ENCODE measurements around the gene SCRT2.
A peak's percentile ranks its signal among the peaks of the same experiment; 100 is the strongest.

Gene SCRT2

GRCh38 chr20:654417-654750 lies 21.2 kb downstream of the SCRT2 start:
- no peak overlapping the region for H3K4me2 ChIP-seq
- TF ChIP-seq Cebpa-rat (IDR thresholded peaks at IDR 0.05): no peak
- H3K9me3 ChIP-seq: no peaks in the 10 kb centered on the region
- H3K9ac ChIP-seq: no peak overlapping the region
- H3K27me3 ChIP-seq: no peaks in the 10 kb centered on the region
- no peak overlapping the region for H3K27ac ChIP-seq
- H3K4me1 ChIP-seq: peaks cover 29% of the 10 kb centered on the region
- H3K4me3 ChIP-seq: no peak overlapping the region
- no peaks in the 10 kb centered on the region for H3K36me3 ChIP-seq
- H4K20me1 ChIP-seq: no peaks in the 10 kb centered on the region

- Histone ChIP-seq H3K36me3 (no peaks in the 10 kb centered on the region; the same call in 1 of the 2 replicates), H3K9me3 (no peaks in the 10 kb centered on the region), H3K4me3 (peak overlapping the region; percentile 72), H3K27ac (peak overlapping the region; percentile 72), H3K4me1 (peaks cover 23% of the 10 kb centered on the region), H4K20me1 (no peaks in the 10 kb centered on the region), H3K27me3 (no peaks in the 10 kb centered on the region), H3K4me2 (peak overlapping the region; percentile 96), H3K9ac (peak overlapping the region; percentile 78)
- TF ChIP-seq Cebpa-rat (IDR thresholded peaks at IDR 0.05): no peak
Observed at GRCh38 chr20:653590-654416, 21.8 kb downstream of the SCRT2 start.

- Histone ChIP-seq H3K27ac (peak within 1 kb of the TSS; percentile 72), H3K36me3 (peaks cover 6% of the 10 kb centered on the region), H3K27me3 (no peaks in the 10 kb centered on the region), H3K9me3 (no peaks in the 10 kb centered on the region), H4K20me1 (no peaks in the 10 kb centered on the region), H3K9ac (peak within 1 kb of the TSS; percentile 78), H3K4me1 (peaks cover 20% of the 10 kb centered on the region), H3K4me3 (peak within 1 kb of the TSS; percentile 72), H3K4me2 (peak within 1 kb of the TSS; percentile 96)
- no peak for TF ChIP-seq Cebpa-rat (IDR thresholded peaks at IDR 0.05)
Observed at GRCh38 chr20:653110-653589, 22.5 kb downstream of the SCRT2 start, which contains the start of gene SRXN1. SRXN1 (minus strand) TSS chr20:653200; CDS start chr20:653185, 15 bp downstream.

- Histone ChIP-seq H3K36me3 (peaks cover 11% of the 10 kb centered on the region), H3K4me2 (peak overlapping the region; percentile 96), H3K27ac (peak overlapping the region; percentile 72)
Observed at GRCh38 chr20:652615-653109, 22.9 kb downstream of the SCRT2 start.

GRCh38 chr20:651713-652614 lies 23.6 kb downstream of the SCRT2 start:
- Histone ChIP-seq H3K9me3 (no peaks in the 10 kb centered on the region), H3K4me3 (peak overlapping the region; percentile 72), H3K4me1 (peaks cover 20% of the 10 kb centered on the region), H3K9ac (peak overlapping the region; percentile 78; the same call in 1 of the 2 replicates), H3K4me2 (peak overlapping the region; percentile 96), H3K36me3 (peaks cover 18% of the 10 kb centered on the region), H3K27ac (no peak overlapping the region), H3K27me3 (no peaks in the 10 kb centered on the region), H4K20me1 (no peaks in the 10 kb centered on the region)
- TF ChIP-seq Cebpa-rat (IDR thresholded peaks at IDR 0.05): no peak

More at GRCh38 chr20:652615-653109, 22.9 kb downstream of the SCRT2 start:
- Histone ChIP-seq H3K9ac (peak overlapping the region; percentile 78), H3K27me3 (no peaks in the 10 kb centered on the region), H3K4me3 (peak overlapping the region; percentile 72), H3K4me1 (peaks cover 20% of the 10 kb centered on the region), H3K9me3 (no peaks in the 10 kb centered on the region), H4K20me1 (no peaks in the 10 kb centered on the region)
- no peak for TF ChIP-seq Cebpa-rat (IDR thresholded peaks at IDR 0.05)

- Histone ChIP-seq H3K9me3 (no peaks in the 10 kb centered on the region), H3K4me2 (no peak overlapping the region), H3K9ac (no peak overlapping the region), H4K20me1 (no peaks in the 10 kb centered on the region), H3K4me1 (peaks cover 27% of the 10 kb centered on the region), H3K27ac (no peak overlapping the region), H3K4me3 (no peak overlapping the region), H3K27me3 (no peaks in the 10 kb centered on the region), H3K36me3 (peaks cover 21% of the 10 kb centered on the region)
- no peak for TF ChIP-seq Cebpa-rat (IDR thresholded peaks at IDR 0.05)
Observed at GRCh38 chr20:650954-651353, 24.6 kb downstream of the SCRT2 start.

GRCh38 chr20:650281-650680 lies 25.3 kb downstream of the SCRT2 start:
- H3K4me1 ChIP-seq: peaks cover 34% of the 10 kb centered on the region
- TF ChIP-seq Cebpa-rat (IDR thresholded peaks at IDR 0.05): no peak
- no peaks in the 10 kb centered on the region for H3K27me3 ChIP-seq
- H3K27ac ChIP-seq: no peak overlapping the region
- no peaks in the 10 kb centered on the region for H4K20me1 ChIP-seq
- no peak overlapping the region for H3K4me3 ChIP-seq
- H3K9ac ChIP-seq: no peak overlapping the region
- H3K36me3 ChIP-seq: peaks cover 21% of the 10 kb centered on the region
- no peak overlapping the region for H3K4me2 ChIP-seq
- no peaks in the 10 kb centered on the region for H3K9me3 ChIP-seq

- H3K9me3 ChIP-seq: no peaks in the 10 kb centered on the region
- H4K20me1 ChIP-seq: no peaks in the 10 kb centered on the region
- peaks cover 21% of the 10 kb centered on the region for H3K36me3 ChIP-seq
- no peak for TF ChIP-seq Cebpa-rat (IDR thresholded peaks at IDR 0.05)
- no peak overlapping the region for H3K27ac ChIP-seq
- no peak overlapping the region for H3K4me2 ChIP-seq
- H3K9ac ChIP-seq: no peak overlapping the region
- H3K4me1 ChIP-seq: peaks cover 22% of the 10 kb centered on the region
- no peak overlapping the region for H3K4me3 ChIP-seq
- H3K27me3 ChIP-seq: peaks cover 10% of the 10 kb centered on the region; the same call in 1 of the 2 replicates
Observed at GRCh38 chr20:647479-648019, 28.1 kb downstream of the SCRT2 start.

- no peak overlapping the region for H3K4me2 ChIP-seq
Observed at GRCh38 chr20:646868-647233, 28.8 kb downstream of the SCRT2 start.

More at GRCh38 chr20:646868-647233, 28.8 kb downstream of the SCRT2 start:
- H3K27me3 ChIP-seq: peaks cover 13% of the 10 kb centered on the region; the same call in 1 of the 2 replicates
- H3K9ac ChIP-seq: no peak overlapping the region
- H3K9me3 ChIP-seq: no peaks in the 10 kb centered on the region
- no peak for TF ChIP-seq Cebpa-rat (IDR thresholded peaks at IDR 0.05)
- H3K27ac ChIP-seq: no peak overlapping the region
- no peak overlapping the region for H3K4me3 ChIP-seq
- peaks cover 21% of the 10 kb centered on the region for H3K36me3 ChIP-seq
- H4K20me1 ChIP-seq: no peaks in the 10 kb centered on the region
- H3K4me1 ChIP-seq: peaks cover 15% of the 10 kb centered on the region

Data from BLaER1 (cell line).